Loucy (cell line): ENCODE data around the gene PHACTR2.
"Not testable (repeated sequence)": the region's sequence is repeated elsewhere in the genome, so short reads cannot be mapped to it uniquely, and the experiment has no call there.

Source experiments
- CTCF ChIP-seq: fragments of 200-600 bp; sonication (generic); conservative IDR thresholded peaks from 2 replicates; pipeline ENCODE4 v1.5.1; 2014; ENCODE audit warnings: mild to moderate bottlenecking, antibody characterized with exemption, low read length
- EZH2phosphoT487 ChIP-seq: fragments of 200-600 bp; IDR thresholded peaks from 2 replicates; pipeline ENCODE4 v1.6.1; 2018; ENCODE audit warnings: antibody characterized with exemption, mild to moderate bottlenecking, moderate library complexity, borderline replicate concordance

- TF ChIP-seq CTCF, EZH2phosphoT487: not testable (repeated sequence)
Observed at GRCh38 chr6:143798487-143798886, 120.7 kb downstream of the PHACTR2 start.
